ENCODE measurements around the gene ME1.

The ME1 gene

GRCh38 chr6:83168556-83168955 lies 262.3 kb downstream of the ME1 start:
- intact Hi-C loops (cut with DNase I) = no loop called here
- no peak for DNase-seq

DNA sequence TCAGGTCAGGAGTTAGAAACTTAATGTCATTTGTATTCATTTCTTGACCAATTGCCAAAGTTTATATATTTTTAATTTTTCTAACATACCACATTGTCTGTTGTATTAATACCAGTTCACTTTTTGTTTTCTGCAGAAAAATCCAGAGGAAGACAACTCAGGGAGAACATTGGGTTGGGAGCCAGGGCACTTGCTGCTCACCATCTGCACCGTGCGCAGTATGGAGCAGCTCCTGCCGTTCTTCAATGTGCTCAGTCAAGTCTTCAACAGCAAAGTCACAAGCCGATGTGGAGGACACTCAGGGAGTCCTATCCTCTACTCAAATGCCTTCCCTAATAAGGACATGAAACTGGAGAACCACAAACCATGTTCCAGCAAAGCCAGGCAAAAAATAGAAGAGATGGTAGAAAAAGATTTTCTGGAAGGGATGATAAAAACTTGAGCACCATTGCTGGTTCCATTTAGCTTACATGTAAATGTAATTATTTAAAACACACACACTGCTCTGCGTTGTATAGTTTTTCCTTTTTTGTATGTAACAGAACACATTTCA lies 263.0 kb downstream of the ME1 start:
- no peak for DNase-seq
- intact Hi-C loops (cut with DNase I) = no loop called here

Measured in head of caudate nucleus (tissue), 42 donors.